ENCODE data around the gene TMEM140.

DNA sequence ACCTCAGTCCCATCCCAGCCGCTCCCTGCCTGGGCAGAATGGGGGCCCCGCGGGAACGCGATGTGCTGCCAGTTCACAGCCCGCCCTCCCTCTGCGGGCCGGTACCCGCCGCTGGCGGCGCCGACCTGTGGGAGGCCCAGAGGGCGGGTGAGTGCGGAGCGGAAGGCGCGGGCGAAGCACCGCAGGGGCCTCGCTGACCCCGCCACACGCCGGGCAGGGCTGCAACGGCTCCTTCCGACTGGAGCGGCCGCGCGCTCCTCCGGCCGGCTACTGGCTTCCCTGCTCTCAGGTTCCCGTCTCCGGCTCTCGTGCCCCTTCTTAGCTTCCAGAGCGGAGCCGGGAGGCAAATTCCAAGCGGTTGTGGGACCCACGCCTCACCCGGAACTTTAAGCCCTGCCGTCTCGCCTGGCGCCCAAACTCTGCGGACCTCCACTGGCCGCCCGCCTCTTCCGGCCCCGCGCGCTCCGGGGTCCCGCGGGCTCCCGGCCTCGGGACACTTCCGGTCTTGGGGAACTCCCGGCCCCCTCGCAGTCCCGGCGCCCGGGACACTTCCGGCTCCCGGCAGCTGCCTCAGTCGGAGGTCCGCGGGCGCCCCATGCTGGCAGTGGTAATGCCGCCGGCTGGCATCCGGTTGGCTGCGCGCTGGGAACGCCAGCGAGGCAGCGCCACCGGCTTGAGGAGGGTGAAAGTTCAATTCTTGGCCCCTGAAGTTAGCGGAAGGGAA lies 22.6 kb downstream of the TMEM140 start, which contains the start of gene CYREN:
- TF ChIP-seq RAD21 (IDR thresholded peaks at IDR 0.05; ENCODE audit: low read depth) = peak; percentile 58; the same call in 1 of the 2 replicates
- no peak for TF ChIP-seq CEBPB (IDR thresholded peaks at IDR 0.05)
- TF ChIP-seq, protein P1, sequence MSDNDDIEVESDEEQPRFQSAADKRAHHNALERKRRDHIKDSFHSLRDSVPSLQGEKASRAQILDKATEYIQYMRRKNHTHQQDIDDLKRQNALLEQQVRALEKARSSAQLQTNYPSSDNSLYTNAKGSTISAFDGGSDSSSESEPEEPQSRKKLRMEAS (IDR thresholded peaks at IDR 0.05) = peak; percentile 73; the same call in 1 of the 2 replicates
- TF ChIP-seq NFIC (IDR thresholded peaks at IDR 0.05) = peak; percentile 40; the same call in 1 of the 2 replicates
- peak; percentile 84 for TF ChIP-seq TCF12 (IDR thresholded peaks at IDR 0.05; ENCODE audit: low read depth)

Measured in Ishikawa (cell line).